ENCODE results near the gene EIF3K.
"Not testable (repeated sequence)": the region's sequence is repeated elsewhere in the genome, so short reads cannot be mapped to it uniquely, and the experiment has no call there.

Gene EIF3K

DNA sequence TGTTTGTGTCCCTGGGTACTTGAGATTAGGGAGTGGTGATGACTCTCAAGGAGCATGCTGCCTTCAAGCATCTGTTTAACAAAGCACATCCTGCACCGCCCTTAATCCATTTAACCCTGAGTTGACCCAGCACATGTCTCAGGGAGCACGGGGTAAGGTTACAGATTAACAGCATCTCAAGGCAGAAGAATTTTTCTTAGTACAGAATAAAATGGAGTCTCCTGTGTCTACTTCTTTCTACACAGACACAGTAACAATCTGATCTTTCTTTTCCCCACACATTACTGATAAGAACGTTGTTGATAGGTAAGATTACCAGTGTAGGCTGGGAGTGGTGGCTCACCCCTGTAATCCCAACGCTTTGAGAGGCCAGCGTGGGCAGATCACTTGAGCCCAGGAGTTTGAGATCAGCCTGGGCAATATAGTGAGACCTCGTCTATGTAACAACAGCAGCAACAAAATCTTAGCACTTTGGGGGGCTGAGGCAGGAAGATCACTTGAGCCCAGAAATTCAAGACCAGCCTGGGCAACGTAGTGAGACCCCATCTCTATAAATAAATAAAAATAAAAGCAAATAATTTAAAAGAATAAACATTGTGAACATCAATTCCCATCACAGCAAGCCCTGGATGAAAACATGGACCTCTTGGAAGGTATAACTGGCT is 13.0 kb downstream of the EIF3K start:
- not testable (repeated sequence) for H3K9ac ChIP-seq (ENCODE audit: low read length); H3K18ac ChIP-seq (ENCODE audit: low read length); H3K23ac ChIP-seq (ENCODE audit: low read length); H2BK15ac ChIP-seq (replicated peaks; ENCODE audit: low read depth); H4K5ac ChIP-seq (ENCODE audit: low read length); H2BK120ac ChIP-seq (ENCODE audit: low read depth, low read length); H3K4me2 ChIP-seq (ENCODE audit: low read length); H3K27me3 ChIP-seq (ENCODE audit: insufficient read depth, low read length, poor library complexity); H3K4ac ChIP-seq (ENCODE audit: low read depth, low read length); H3K79me1 ChIP-seq (ENCODE audit: low read length); H3K27ac ChIP-seq (ENCODE audit: low read depth, low read length); H2BK5ac ChIP-seq (ENCODE audit: low read length); H3K4me3 ChIP-seq (ENCODE audit: low read length); H4K8ac ChIP-seq (ENCODE audit: low read depth, low read length); H3K56ac ChIP-seq (ENCODE audit: low read length); H3K4me1 ChIP-seq (ENCODE audit: control insufficient read depth, low read depth, low read length); H3K79me2 ChIP-seq (ENCODE audit: control insufficient read depth, insufficient read depth, low read length); H2AK5ac ChIP-seq (ENCODE audit: low read length)
- no CpG with 5 or more reads among the region's 7 CpGs for WGBS (ENCODE audit: extremely low coverage, insufficient coverage, low lambda C conversion rate)
- H3K36me3 ChIP-seq (ENCODE audit: control insufficient read depth, insufficient read depth, low read length) = peaks cover 25% of the 10 kb centered on the region
- peak; percentile 68 for DNase-seq

- Histone ChIP-seq H3K27ac (ENCODE audit: low read depth, low read length) (no peak overlapping the region), H3K4me3 (ENCODE audit: low read length) (no peak overlapping the region), H3K23ac (ENCODE audit: low read length) (no peak overlapping the region), H3K36me3 (ENCODE audit: control insufficient read depth, insufficient read depth, low read length) (peaks cover 23% of the 10 kb centered on the region), H3K27me3 (ENCODE audit: insufficient read depth, low read length, poor library complexity) (no peaks in the 10 kb centered on the region), H3K79me1 (ENCODE audit: low read length) (peaks cover 6% of the 10 kb centered on the region), H2BK15ac (replicated peaks; ENCODE audit: low read depth) (no peak overlapping the region), H3K56ac (ENCODE audit: low read length) (peak overlapping the region; percentile 7), H2AK5ac (ENCODE audit: low read length) (no peak overlapping the region), H2BK120ac (ENCODE audit: low read depth, low read length) (no peak overlapping the region), H3K9ac (ENCODE audit: low read length) (no peak overlapping the region), H3K18ac (ENCODE audit: low read length) (no peak overlapping the region), H4K8ac (ENCODE audit: low read depth, low read length) (no peak overlapping the region), H3K4ac (ENCODE audit: low read depth, low read length) (no peak overlapping the region), H3K4me2 (ENCODE audit: low read length) (no peak overlapping the region), H3K4me1 (ENCODE audit: control insufficient read depth, low read depth, low read length) (no peaks in the 10 kb centered on the region), H3K79me2 (ENCODE audit: control insufficient read depth, insufficient read depth, low read length) (no peaks in the 10 kb centered on the region), H4K5ac (ENCODE audit: low read length) (no peak overlapping the region), H2BK5ac (ENCODE audit: low read length) (no peak overlapping the region)
- no CpG with 5 or more reads among the region's 16 CpGs for WGBS (ENCODE audit: extremely low coverage, insufficient coverage, low lambda C conversion rate)
- no peak for DNase-seq
Measured at GRCh38 chr19:38632476-38633213, 13.7 kb downstream of the EIF3K start.

GRCh38 chr19:38634757-38635482 is 15.9 kb downstream of the EIF3K start:
- no peak overlapping the region for H2BK5ac ChIP-seq (ENCODE audit: low read length)
- H3K4ac ChIP-seq (ENCODE audit: low read depth, low read length) = no peak overlapping the region
- no peak overlapping the region for H3K27ac ChIP-seq (ENCODE audit: low read depth, low read length)
- DNase-seq = peak; percentile 74
- no CpG with 5 or more reads among the region's 17 CpGs for WGBS (ENCODE audit: extremely low coverage, insufficient coverage, low lambda C conversion rate)
- peaks cover 15% of the 10 kb centered on the region for H3K36me3 ChIP-seq (ENCODE audit: control insufficient read depth, insufficient read depth, low read length)
- H3K4me3 ChIP-seq (ENCODE audit: low read length) = no peak overlapping the region
- H3K4me2 ChIP-seq (ENCODE audit: low read length) = no peak overlapping the region
- no peak overlapping the region for H2BK15ac ChIP-seq (replicated peaks; ENCODE audit: low read depth)
- no peak overlapping the region for H4K8ac ChIP-seq (ENCODE audit: low read depth, low read length)
- no peaks in the 10 kb centered on the region for H3K79me2 ChIP-seq (ENCODE audit: control insufficient read depth, insufficient read depth, low read length)
- no peaks in the 10 kb centered on the region for H3K27me3 ChIP-seq (ENCODE audit: insufficient read depth, low read length, poor library complexity)
- no peak overlapping the region for H2BK120ac ChIP-seq (ENCODE audit: low read depth, low read length)
- peaks cover 6% of the 10 kb centered on the region for H3K79me1 ChIP-seq (ENCODE audit: low read length)
- H3K4me1 ChIP-seq (ENCODE audit: control insufficient read depth, low read depth, low read length) = no peaks in the 10 kb centered on the region
- H3K23ac ChIP-seq (ENCODE audit: low read length) = no peak overlapping the region
- no peak overlapping the region for H3K56ac ChIP-seq (ENCODE audit: low read length)
- H3K9ac ChIP-seq (ENCODE audit: low read length) = no peak overlapping the region
- H2AK5ac ChIP-seq (ENCODE audit: low read length) = no peak overlapping the region
- H3K18ac ChIP-seq (ENCODE audit: low read length) = no peak overlapping the region
- no peak overlapping the region for H4K5ac ChIP-seq (ENCODE audit: low read length)

DNA sequence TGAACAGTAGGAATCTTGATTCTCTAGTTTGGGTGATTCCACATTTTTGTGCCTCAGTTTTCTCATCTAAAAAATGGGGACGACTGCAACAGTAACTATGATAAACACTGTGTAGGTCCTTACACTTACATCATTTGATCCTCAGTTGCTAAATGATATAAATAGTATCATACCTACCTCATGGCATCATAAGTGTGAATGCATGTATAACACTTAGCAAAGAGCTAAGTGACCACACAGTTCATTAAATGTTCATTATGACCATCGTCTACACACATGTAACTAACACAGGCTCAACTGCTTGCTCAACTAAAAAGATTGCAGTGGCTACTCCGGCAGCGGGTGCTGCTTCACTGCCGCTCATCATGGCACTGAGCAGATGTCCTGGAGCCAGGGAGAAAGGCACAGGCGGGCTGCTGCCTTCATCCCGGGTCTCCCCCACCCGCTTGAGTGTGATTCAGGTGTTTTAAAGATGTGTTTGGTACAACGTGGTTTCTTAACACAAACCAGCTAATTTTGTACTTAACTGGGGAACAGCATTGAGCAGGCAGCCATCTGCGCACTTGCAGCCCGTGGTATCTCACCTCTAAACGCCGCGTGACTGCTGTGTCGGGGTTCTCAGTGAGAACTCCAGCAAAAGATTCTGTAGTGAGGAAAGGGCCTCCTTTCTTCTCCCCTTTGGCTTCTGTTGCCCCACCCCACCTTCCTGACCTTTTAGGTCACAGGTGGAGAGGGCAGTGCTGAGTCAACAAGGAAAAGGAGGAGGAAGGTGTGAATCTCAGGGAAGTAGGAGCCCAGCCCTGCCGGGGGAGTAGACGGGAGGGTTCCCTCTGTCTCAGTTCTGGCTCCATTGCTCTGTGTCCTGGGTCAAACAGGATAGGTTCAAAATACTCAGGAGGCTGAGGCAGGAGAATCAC is 16.8 kb downstream of the EIF3K start:
- Histone ChIP-seq H3K4me1 (ENCODE audit: control insufficient read depth, low read depth, low read length) (no peaks in the 10 kb centered on the region), H4K8ac (ENCODE audit: low read depth, low read length) (no peak overlapping the region)

DNA sequence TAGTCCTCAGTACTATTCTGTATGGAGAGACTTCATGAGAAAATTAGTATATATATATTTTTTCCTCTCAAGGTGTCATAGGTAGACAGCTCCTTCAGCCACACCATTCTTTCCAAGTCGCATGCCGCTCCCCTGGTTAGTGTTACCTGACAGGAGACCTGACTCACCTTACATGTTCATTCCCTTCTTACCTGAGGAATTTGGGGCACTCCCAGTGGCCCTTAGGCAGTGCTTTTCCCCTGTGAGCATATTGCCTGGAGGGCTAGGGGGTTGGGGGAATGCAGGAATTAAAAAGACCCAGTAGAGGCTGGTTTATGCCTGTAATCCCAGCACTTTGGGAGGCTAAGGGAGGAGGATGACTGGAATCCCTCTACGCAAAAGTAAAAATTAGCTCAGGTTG is 19.5 kb downstream of the EIF3K start:
- peak; percentile 89 for DNase-seq
- no peak overlapping the region for H2BK5ac ChIP-seq (ENCODE audit: low read length)

More for the DNA sequence above, 16.8 kb downstream of the EIF3K start:
- H3K4ac ChIP-seq (ENCODE audit: low read depth, low read length) = no peak overlapping the region
- no peak overlapping the region for H2BK120ac ChIP-seq (ENCODE audit: low read depth, low read length)
- H3K79me1 ChIP-seq (ENCODE audit: low read length) = peaks cover 6% of the 10 kb centered on the region
- H3K9ac ChIP-seq (ENCODE audit: low read length) = no peak overlapping the region
- no peak overlapping the region for H3K23ac ChIP-seq (ENCODE audit: low read length)
- peak; percentile 79 for DNase-seq
- no peak overlapping the region for H3K4me3 ChIP-seq (ENCODE audit: low read length)
- H2BK5ac ChIP-seq (ENCODE audit: low read length) = no peak overlapping the region
- no peak overlapping the region for H2BK15ac ChIP-seq (replicated peaks; ENCODE audit: low read depth)
- H3K27ac ChIP-seq (ENCODE audit: low read depth, low read length) = no peak overlapping the region
- H3K56ac ChIP-seq (ENCODE audit: low read length) = peak overlapping the region; percentile 17
- H3K36me3 ChIP-seq (ENCODE audit: control insufficient read depth, insufficient read depth, low read length) = peaks cover 14% of the 10 kb centered on the region
- no peak overlapping the region for H3K4me2 ChIP-seq (ENCODE audit: low read length)
- H4K5ac ChIP-seq (ENCODE audit: low read length) = no peak overlapping the region
- WGBS (ENCODE audit: extremely low coverage, insufficient coverage, low lambda C conversion rate) = no CpG with 5 or more reads among the region's 17 CpGs
- H3K18ac ChIP-seq (ENCODE audit: low read length) = no peak overlapping the region
- no peaks in the 10 kb centered on the region for H3K79me2 ChIP-seq (ENCODE audit: control insufficient read depth, insufficient read depth, low read length)
- no peaks in the 10 kb centered on the region for H3K27me3 ChIP-seq (ENCODE audit: insufficient read depth, low read length, poor library complexity)
- H2AK5ac ChIP-seq (ENCODE audit: low read length) = no peak overlapping the region

More for the DNA sequence above, 19.5 kb downstream of the EIF3K start:
- no peaks in the 10 kb centered on the region for H3K79me2 ChIP-seq (ENCODE audit: control insufficient read depth, insufficient read depth, low read length)
- no peak overlapping the region for H2BK120ac ChIP-seq (ENCODE audit: low read depth, low read length)
- H3K4ac ChIP-seq (ENCODE audit: low read depth, low read length) = no peak overlapping the region
- no peak overlapping the region for H3K23ac ChIP-seq (ENCODE audit: low read length)
- no peaks in the 10 kb centered on the region for H3K27me3 ChIP-seq (ENCODE audit: insufficient read depth, low read length, poor library complexity)
- no peak overlapping the region for H3K18ac ChIP-seq (ENCODE audit: low read length)
- peaks cover 6% of the 10 kb centered on the region for H3K36me3 ChIP-seq (ENCODE audit: control insufficient read depth, insufficient read depth, low read length)
- H2BK15ac ChIP-seq (replicated peaks; ENCODE audit: low read depth) = no peak overlapping the region
- H3K79me1 ChIP-seq (ENCODE audit: low read length) = peaks cover 2% of the 10 kb centered on the region
- no CpG with 5 or more reads among the region's 3 CpGs for WGBS (ENCODE audit: extremely low coverage, insufficient coverage, low lambda C conversion rate)
- no peak overlapping the region for H3K9ac ChIP-seq (ENCODE audit: low read length)
- no peaks in the 10 kb centered on the region for H3K4me1 ChIP-seq (ENCODE audit: control insufficient read depth, low read depth, low read length)
- H2AK5ac ChIP-seq (ENCODE audit: low read length) = no peak overlapping the region
- H3K56ac ChIP-seq (ENCODE audit: low read length) = no peak overlapping the region
- no peak overlapping the region for H3K27ac ChIP-seq (ENCODE audit: low read depth, low read length)
- no peak overlapping the region for H3K4me3 ChIP-seq (ENCODE audit: low read length)
- H4K8ac ChIP-seq (ENCODE audit: low read depth, low read length) = no peak overlapping the region
- H4K5ac ChIP-seq (ENCODE audit: low read length) = no peak overlapping the region
- H3K4me2 ChIP-seq (ENCODE audit: low read length) = no peak overlapping the region
